Ovary (tissue), 9 donors: ENCODE results near the gene USP47. TPM values are rescaled to one million over a fixed set of nuclear protein-coding genes. Genes with fewer than 3 reads are reported as not detected.

Experiments
- DNase-seq, 5 donors: peaks; one replicate each; pipeline ENCODE4 v3.0.0-alpha.2; 2019 to 2020
- H3K27ac ChIP-seq, 2 donors: fragments of 200-600 bp; one replicate each; pipeline versions ENCODE4 v1.5.1 to v1.8.0; 2019 to 2022
- H3K27me3 ChIP-seq: fragments of 200-600 bp; one replicate; pipeline ENCODE4 v1.8.0; 2022
- H3K36me3 ChIP-seq: fragments of 200-600 bp; sonication (generic); one replicate; pipeline ENCODE4 v1.5.1; 2019
- H3K4me1 ChIP-seq: one replicate; pipeline ENCODE4 v1.8.1; 2013; ENCODE audit warnings: mild to moderate bottlenecking, moderate library complexity; ENCODE audit not compliant: insufficient read depth
- H3K4me3 ChIP-seq: fragments of 200-600 bp; sonication (generic); one replicate; pipeline ENCODE4 v1.5.1; 2017
- H3K9me3 ChIP-seq, 2 donors: fragments of 200-600 bp in 1 of 2; sonication (generic) in 1 of 2; one replicate each; pipeline versions ENCODE4 v1.5.1 to v1.8.1; 2013 to 2019; ENCODE audit warnings: mild to moderate bottlenecking in 1 of 2, moderate library complexity in 1 of 2
- EP300 ChIP-seq: sonication (generic); formaldehyde crosslinking; IDR thresholded peaks from one replicate; pipeline ENCODE4 v1.6.1; 2017; ENCODE audit warnings: antibody characterized with exemption
- POLR2A ChIP-seq: fragments of 450-650 bp; IDR thresholded peaks from one replicate; pipeline ENCODE4 v1.6.1; 2017; ENCODE audit warnings: antibody characterized with exemption, mild to moderate bottlenecking, moderate library complexity
- WGBS, 3 donors: extraction: QIAGEN DNeasy Blood & Tissue Kit in 1 of 3; methylation state at CpG; one replicate each; pipeline versions ENCODE4 v1.1.5 to v1.1.7; 2013 to 2017; 5-methylcytosine and 5-hydroxymethylcytosine counted together
- intact Hi-C, 4 donors: fragments of 100-400 bp; cut with DNase I; formaldehyde crosslinking; loops; one replicate each; pipeline versions ENCODE4 v1.11.0 to v1.15.1; 2022 to 2023
- polyA plus RNA-seq, 2 donors: library from polyadenylated mRNA; stranded (reverse); fragments of 200-250 nt in 1 of 2; fragments of 350-450 nt in 1 of 2; fragmentation: Illumina TruSeq in 1 of 2; extraction: RNeasy Lipid Tissue Mini Kit (QIAGEN cat#74804) in 1 of 2; gene quantifications; one replicate each; pipeline ENCODE4 v1.2.3, GENCODE V29; 2013 to 2014
- total RNA-seq, 7 donors: library from RNA; depleted of rRNA in 2 of 7; stranded (reverse); fragments of >200 nt in 2 of 7; fragmentation: NEBNext Ultra II Directional in 3 of 7; extraction: Animal tissue kit (Norgen Biotek cat#: 25700) in 3 of 7; gene quantifications; one replicate each; pipeline versions ENCODE4 v1.1.0 to v1.2.4, GENCODE V29; 2016 to 2023
- TF ChIP-seq, protein P1 (sequence below), 3 donors: fragments of 450-650 bp in 2 of 3; fragments of 200-600 bp in 1 of 3; IDR thresholded peaks; one replicate each; pipeline versions ENCODE4 v1.5.1 to v1.8.0; 2016 to 2022; ENCODE audit warnings: antibody characterized with exemption in 3 of 3, mild to moderate bottlenecking in 1 of 3
- donor health status: DM: no; HTN: no; CAD: no; lungs with moderate emphysema.
- donor health status: DM: no; HTN: no; CAD: no.
- donor health status: Bipolar disorder and iron deficiency.
- donor health status: DM: yes; HTN: yes; CAD: no.
- donor health status: DM: no; HTN: no; CAD: no.
- donor health status: DM: yes; HTN: yes; CAD: no.

Gene USP47
- total and polyA plus RNA-seq, 9 donors = 26.5 to 70.5 (median 51.2) TPM

- 67 to 82% (median 82%) methylated on average over 2 of the region's 2 CpGs for WGBS, 3 donors
Observed at GRCh38 chr11:11816511-11817314, 25.1 kb upstream of the USP47 start.

DNA sequence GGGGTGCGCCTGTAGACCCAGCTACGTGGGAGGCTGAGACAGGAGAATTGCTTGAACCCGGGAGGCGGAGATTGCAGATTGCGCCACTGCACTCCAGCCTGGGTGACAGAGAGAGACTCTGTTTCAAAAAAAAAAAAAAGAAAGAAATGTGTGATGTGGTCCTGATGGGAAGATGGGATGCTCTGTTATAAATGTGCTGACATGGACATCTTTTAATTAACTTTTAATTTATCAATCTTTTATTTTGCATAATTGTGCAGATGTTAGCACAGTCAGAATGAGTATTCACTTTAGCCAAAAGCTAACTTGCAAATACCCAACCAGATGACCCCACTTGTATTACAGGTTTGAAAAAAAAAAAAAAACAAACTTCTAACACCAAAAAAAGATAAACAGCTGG is 23.8 kb upstream of the USP47 start:
- Histone ChIP-seq H3K27me3 (no peaks in the 10 kb centered on the region), H3K4me1 (no peaks in the 10 kb centered on the region), H3K9me3 (no peaks in the 10 kb centered on the region), H3K36me3 (no peaks in the 10 kb centered on the region), H3K27ac (no peak overlapping the region), H3K4me3 (no peak overlapping the region)
- TF ChIP-seq, protein P1, sequence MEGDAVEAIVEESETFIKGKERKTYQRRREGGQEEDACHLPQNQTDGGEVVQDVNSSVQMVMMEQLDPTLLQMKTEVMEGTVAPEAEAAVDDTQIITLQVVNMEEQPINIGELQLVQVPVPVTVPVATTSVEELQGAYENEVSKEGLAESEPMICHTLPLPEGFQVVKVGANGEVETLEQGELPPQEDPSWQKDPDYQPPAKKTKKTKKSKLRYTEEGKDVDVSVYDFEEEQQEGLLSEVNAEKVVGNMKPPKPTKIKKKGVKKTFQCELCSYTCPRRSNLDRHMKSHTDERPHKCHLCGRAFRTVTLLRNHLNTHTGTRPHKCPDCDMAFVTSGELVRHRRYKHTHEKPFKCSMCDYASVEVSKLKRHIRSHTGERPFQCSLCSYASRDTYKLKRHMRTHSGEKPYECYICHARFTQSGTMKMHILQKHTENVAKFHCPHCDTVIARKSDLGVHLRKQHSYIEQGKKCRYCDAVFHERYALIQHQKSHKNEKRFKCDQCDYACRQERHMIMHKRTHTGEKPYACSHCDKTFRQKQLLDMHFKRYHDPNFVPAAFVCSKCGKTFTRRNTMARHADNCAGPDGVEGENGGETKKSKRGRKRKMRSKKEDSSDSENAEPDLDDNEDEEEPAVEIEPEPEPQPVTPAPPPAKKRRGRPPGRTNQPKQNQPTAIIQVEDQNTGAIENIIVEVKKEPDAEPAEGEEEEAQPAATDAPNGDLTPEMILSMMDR (IDR thresholded peaks at IDR 0.05) = no peak
- TF ChIP-seq EP300 (no peak), POLR2A (no peak)
- intact Hi-C loops = no loop called here
- WGBS, 3 donors = 88 to 93% (median 92%) methylated on average over 5 of the region's 5 CpGs
- no peak for DNase-seq

More at GRCh38 chr11:11816511-11817314, 25.1 kb upstream of the USP47 start:
- Histone ChIP-seq H3K4me1 (no peaks in the 10 kb centered on the region), H3K27me3 (no peaks in the 10 kb centered on the region), H3K27ac (no peak overlapping the region), H3K36me3 (no peaks in the 10 kb centered on the region), H3K9me3 (no peaks in the 10 kb centered on the region), H3K4me3 (no peak overlapping the region)
- intact Hi-C loops = no loop called here
- TF ChIP-seq EP300 (no peak), POLR2A (no peak)
- TF ChIP-seq, protein P1 (IDR thresholded peaks at IDR 0.05) = no peak
- no peak for DNase-seq

GRCh38 chr11:11818529-11819121 is 23.1 kb upstream of the USP47 start:
- Histone ChIP-seq H3K9me3 (no peaks in the 10 kb centered on the region), H3K27ac (no peak overlapping the region), H3K27me3 (no peaks in the 10 kb centered on the region), H3K36me3 (no peaks in the 10 kb centered on the region), H3K4me3 (no peak overlapping the region), H3K4me1 (no peaks in the 10 kb centered on the region)
- intact Hi-C loops = no loop called here
- 69 to 77% (median 76%) methylated on average over 2 of the region's 2 CpGs for WGBS, 3 donors
- no peak for TF ChIP-seq POLR2A
- TF ChIP-seq, protein P1 (IDR thresholded peaks at IDR 0.05) = no peak
- no peak for TF ChIP-seq EP300
- no peak for DNase-seq

DNA sequence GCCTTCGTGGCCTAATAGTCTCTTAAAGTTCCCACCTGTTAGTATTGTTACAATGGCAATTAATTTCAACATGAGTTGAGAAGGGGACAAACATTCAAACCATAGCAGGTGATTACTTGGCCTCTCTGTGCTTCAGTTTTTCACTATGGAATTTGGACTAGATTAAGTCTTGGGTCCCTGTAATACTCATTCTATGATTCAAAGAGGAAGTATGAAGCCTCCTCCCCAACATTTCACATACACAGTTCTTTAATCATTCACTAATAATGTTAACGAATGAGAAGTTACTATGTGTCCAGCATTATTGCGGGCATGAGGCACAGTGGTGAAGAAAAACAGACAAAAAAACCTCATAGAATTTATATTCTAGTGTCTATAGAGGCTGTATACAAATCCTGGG is 19.9 kb upstream of the USP47 start:
- no peak for DNase-seq
- TF ChIP-seq EP300 = no peak
- Histone ChIP-seq H3K4me1 (no peaks in the 10 kb centered on the region), H3K36me3 (no peaks in the 10 kb centered on the region), H3K4me3 (no peak overlapping the region), H3K27me3 (no peaks in the 10 kb centered on the region), H3K9me3 (no peaks in the 10 kb centered on the region), H3K27ac (no peak overlapping the region)
- intact Hi-C loops = no loop called here
- WGBS, 3 donors = 54 to 78% (median 57%) methylated on average over 3 of the region's 3 CpGs

DNA sequence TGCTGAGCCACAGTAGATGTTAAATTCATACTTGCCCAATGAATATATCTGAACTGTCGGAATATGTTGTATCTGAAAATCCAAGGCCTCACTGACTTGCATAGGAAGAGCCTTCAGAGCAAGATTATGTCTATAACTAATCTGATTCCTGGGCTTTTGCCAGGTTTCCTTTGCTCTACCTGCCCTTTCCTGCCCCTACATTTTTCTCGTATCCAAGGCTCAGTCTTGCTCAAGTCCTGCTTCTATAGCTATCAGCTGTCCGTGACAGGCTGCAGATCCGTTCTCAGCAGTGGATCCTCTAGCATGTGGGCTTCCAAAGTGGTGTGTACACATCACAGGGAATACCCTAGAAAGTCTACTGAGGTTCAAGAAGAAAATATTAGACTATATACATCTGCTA is 18.8 kb upstream of the USP47 start:
- WGBS, 3 donors = 84 to 85% (median 85%) methylated on average over 4 of the region's 4 CpGs
- TF ChIP-seq EP300 (no peak), POLR2A (no peak)
- TF ChIP-seq, protein P1 (IDR thresholded peaks at IDR 0.05) = no peak
- no peak overlapping the region for H3K27ac ChIP-seq
- no peaks in the 10 kb centered on the region for H3K36me3 ChIP-seq
- intact Hi-C loops = no loop called here
- H3K27me3 ChIP-seq = no peaks in the 10 kb centered on the region
- no peak overlapping the region for H3K4me3 ChIP-seq
- H3K9me3 ChIP-seq = no peaks in the 10 kb centered on the region
- no peaks in the 10 kb centered on the region for H3K4me1 ChIP-seq
- DNase-seq = no peak
